GM18951 (cell line): ENCODE results near the gene U2AF2.
A peak's percentile ranks its signal among the peaks of the same experiment; 100 is the strongest.

ENCODE experiments used
- POLR2A ChIP-seq: IDR thresholded peaks from 4 replicates; pipeline ENCODE4 v1.6.1; 2011; ENCODE audit warnings: mild to moderate bottlenecking; ENCODE audit not compliant: insufficient read length, insufficient read depth; ENCODE audit errors: extremely low read depth
- in situ Hi-C: fragments of 300-500 bp; cut with MboI; formaldehyde crosslinking; loops from one replicate; pipeline ENCODE4 v1.12.0; 2022; ENCODE audit warnings: low sequenced_read_pairs, mixed read lengths, inconsistent platforms; ENCODE audit not compliant: unreplicated experiment

Gene U2AF2

GRCh38 chr19:55654868-55655647, at the start of gene U2AF2:
Gene U2AF2, plus strand, starts transcription at chr19:55655035. Its CDS starts 70 bp downstream, at chr19:55655105.
- peak; percentile 78 for TF ChIP-seq POLR2A
- in situ Hi-C loops = no loop called here

- in situ Hi-C loops = no loop called here
- TF ChIP-seq POLR2A = peak; percentile 59
These were observed 49.6 kb upstream of the U2AF2 start for GRCh38 chr19:55605207-55605636.

GRCh38 chr19:55605637-55606470, 49.0 kb upstream of the U2AF2 start, which contains the start of gene ZNF865:
Gene ZNF865, plus strand, starts transcription at chr19:55605647. Its CDS starts 7,972 bp downstream, at chr19:55613619.
- in situ Hi-C loops = no loop called here
- TF ChIP-seq POLR2A = peak; percentile 40

GRCh38 chr19:55606471-55606787, 48.4 kb upstream of the U2AF2 start:
- TF ChIP-seq POLR2A = no peak
- in situ Hi-C loops = no loop called here

GRCh38 chr19:55606817-55607216, 48.0 kb upstream of the U2AF2 start:
- no peak for TF ChIP-seq POLR2A
- in situ Hi-C loops = no loop called here

- in situ Hi-C loops = no loop called here
- TF ChIP-seq POLR2A = no peak
These were observed 45.5 kb upstream of the U2AF2 start for GRCh38 chr19:55609326-55609725.

GRCh38 chr19:55611300-55611982, 43.4 kb upstream of the U2AF2 start:
- no peak for TF ChIP-seq POLR2A

GRCh38 chr19:55611983-55612645, 42.7 kb upstream of the U2AF2 start:
- TF ChIP-seq POLR2A = no peak
- in situ Hi-C loops = no loop called here

More at GRCh38 chr19:55611300-55611982, 43.4 kb upstream of the U2AF2 start:
- in situ Hi-C loops = no loop called here

GRCh38 chr19:55613396-55613795, 41.4 kb upstream of the U2AF2 start:
- no peak for TF ChIP-seq POLR2A
- in situ Hi-C loops = no loop called here

GRCh38 chr19:55613930-55614710, 40.7 kb upstream of the U2AF2 start:
- in situ Hi-C loops = no loop called here

GRCh38 chr19:55614711-55615542, 39.9 kb upstream of the U2AF2 start:
- in situ Hi-C loops = no loop called here

More at GRCh38 chr19:55613930-55614710, 40.7 kb upstream of the U2AF2 start:
- no peak for TF ChIP-seq POLR2A

More at GRCh38 chr19:55614711-55615542, 39.9 kb upstream of the U2AF2 start:
- no peak for TF ChIP-seq POLR2A
